NCI-H226 (cell line): ENCODE data around the gene NCF1.
"Not testable (repeated sequence)": the region's sequence is repeated elsewhere in the genome, so short reads cannot be mapped to it uniquely, and the experiment has no call there.

Experiments used
- DNase-seq: peaks from one replicate; pipeline ENCODE4 v3.0.0-alpha.2; 2015

Gene NCF1

DNA sequence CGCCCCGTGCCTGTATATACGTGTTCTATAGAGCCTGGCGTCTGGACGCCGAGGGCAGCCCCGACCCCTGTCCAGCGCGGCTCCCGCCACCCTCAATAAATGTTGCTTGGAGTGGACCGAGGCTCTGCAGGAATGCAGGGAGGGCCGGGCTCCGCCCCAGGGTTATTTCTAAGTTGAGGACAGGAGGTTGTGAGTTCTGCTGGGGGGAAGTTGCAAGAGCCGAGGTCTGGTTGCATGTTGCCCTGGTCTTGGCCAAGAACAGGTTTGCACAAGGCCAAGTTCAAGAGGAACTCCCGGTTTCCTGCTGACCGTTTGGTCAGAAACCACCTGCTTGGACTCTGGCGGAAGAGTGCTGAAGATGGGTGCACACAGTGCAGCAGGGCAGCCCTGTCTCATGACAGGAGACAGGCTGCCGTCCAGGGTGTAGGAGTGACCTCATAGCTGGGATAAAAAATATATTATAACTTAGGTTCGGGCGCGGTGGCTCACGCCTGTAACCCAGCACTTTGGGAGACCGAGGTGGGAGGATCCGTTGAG, 15.5 kb downstream of the NCF1 start:
- DNase-seq = not testable (repeated sequence)

DNA sequence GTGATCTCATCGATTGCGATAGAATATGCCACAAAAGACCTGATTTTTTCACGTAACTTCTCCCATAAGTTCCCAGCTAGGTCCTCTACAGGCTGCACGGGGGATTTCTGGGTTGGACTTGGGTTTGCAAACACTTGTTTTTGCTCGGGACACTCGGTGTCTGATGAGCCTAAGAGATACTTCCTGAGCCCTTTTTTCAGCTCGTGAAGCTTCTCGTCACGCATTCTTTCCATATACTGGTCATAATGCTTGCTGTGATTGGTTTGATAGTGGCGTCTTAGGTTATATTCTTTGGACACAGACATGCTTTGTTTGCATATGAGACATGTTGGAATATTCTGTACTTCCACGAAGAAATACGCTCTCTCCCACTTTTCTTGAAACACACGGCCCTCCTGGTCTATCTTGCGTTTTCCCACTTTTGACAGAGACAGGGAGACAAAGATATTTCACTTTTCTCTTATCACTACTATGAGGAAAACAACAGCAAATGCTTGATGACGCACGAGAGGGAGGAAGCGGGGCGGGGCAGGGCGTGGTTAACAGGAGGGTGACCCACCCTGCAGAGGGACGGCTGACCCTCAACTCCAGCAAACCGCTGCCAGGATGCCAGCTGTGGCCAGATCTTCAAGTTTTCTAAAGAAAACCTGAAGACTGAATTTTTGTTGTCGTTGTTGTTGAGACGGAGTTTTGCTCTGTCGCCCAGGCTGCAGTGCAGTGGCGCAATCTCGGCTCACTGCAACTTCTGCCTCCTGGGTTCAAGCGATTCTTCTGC, 24.2 kb downstream of the NCF1 start:
- DNase-seq = not testable (repeated sequence)

DNA sequence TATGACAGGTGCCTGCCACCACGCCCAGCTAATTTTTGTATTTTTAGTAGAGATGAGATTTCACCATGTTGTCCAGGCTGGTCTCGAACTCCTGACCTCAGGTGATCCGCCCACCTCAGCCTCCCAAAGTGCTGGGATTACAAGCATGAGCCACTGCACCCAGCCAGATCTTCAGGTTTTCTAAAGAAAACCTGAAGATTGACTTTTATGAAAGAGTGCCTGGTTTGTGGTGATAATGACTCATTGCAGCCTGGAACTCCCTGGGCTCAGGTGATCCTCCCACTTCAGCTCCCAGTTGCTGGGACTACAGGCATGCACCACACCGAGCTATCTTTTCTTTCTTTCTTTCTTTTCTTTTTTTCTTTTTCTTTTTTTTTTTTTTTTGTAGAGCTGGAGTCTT, 24.8 kb downstream of the NCF1 start:
- not testable (repeated sequence) for DNase-seq

DNA sequence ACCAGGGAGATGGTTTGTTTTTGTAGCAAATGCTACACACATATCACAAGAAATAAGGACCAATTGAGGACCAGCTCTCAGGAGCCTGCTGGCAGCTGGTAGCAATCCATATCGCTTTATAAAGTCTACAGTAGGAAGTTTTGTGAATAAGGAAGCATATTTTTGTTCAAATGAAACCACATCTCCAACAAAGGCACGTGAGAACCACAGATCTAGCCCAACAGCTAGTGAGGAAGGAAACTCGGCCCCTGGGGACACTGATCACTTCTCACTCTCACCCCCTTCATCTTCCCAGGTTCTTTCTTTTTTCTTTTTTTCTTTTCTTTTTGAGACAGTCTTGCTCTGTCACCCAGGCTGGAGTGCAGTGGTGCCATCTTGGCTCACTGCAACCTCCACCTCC, 42.1 kb downstream of the NCF1 start:
- not testable (repeated sequence) for DNase-seq

DNA sequence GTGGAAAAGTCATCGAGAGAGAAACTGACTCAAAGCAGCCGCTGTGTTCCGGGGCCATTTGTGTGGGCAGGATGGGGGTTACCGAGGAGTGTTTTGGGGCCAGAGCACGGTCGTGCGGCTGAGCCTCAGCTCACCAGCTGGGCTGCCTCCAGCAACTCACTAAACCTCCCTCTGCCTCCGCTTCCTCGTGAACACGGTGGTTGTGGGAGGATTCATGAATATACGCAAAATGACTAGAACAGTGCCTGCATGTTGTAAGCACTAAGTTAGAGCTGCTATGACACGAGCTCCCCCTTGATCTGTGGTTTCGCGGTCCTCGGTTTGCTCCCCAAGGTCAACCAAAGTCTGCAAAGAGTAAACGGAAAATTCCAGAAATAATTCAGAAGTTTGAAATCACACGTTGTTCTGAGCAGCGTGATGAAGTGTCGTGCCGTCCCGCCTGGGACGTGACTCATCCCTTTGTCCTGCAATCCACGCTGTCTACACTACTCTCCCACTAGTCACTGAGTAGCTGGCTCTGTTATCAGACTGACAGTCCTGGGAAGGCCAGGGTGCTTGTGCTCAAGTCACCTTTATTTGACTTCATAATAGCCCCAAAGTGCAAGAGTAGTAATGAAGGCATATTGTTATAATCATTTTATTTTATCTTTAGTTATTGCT, 46.5 kb downstream of the NCF1 start:
- not testable (repeated sequence) for DNase-seq

DNA sequence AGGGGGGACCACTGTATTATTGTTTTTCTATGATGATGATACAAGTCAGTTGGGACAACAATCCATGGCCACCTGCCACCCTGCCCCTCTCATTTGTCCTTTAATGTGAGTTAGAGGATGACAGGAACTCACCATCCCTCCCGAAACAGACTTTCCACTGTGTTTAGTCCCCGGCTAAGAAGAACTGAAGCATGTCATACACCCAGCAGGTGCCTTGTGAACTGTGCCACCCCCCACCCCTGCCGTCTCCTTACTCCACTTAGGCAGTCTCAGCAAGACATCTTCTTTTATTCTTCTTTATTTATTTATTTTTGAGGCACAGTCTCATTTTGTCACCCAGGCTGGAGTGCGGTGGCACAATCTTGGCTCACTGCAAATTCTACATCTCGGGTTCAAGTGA, 47.4 kb downstream of the NCF1 start:
- not testable (repeated sequence) for DNase-seq

DNA sequence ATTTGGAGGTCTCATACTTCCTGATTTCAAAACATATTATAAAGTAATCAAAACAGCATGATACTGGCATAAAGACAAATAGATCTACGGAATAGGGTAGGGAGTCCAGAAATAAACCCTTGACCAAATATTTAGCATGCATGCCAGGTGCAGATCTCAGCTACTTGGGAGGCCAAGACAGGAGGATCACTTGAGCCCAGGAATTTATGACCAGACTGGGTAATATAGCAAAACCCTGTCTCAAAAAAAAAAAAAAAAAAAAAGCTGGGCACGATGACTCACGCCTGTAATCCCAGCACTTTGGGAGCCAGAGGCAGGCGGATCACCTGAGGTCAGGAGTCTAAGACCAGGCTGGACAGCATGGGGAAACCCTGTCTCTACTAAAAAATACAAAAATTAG, 56.1 kb downstream of the NCF1 start:
- DNase-seq = not testable (repeated sequence)

DNA sequence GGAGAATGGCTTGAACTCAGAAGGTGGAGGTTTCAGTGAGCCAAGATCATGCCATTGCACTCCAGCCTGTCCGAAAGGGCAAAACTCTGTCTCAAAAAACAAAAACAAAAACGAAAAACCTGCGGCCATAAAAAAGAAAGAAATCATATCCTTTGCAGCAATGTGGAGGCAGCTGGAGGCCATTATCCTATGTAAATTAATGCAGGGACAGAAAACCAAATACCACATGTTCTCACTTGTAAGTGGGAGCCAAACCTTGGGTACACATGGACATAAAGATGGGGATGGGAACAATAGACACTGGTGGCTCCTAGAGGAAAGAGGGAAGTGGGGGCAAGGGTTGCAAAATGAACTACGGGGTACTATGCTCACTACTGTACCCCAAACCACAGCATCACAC, 56.6 kb downstream of the NCF1 start:
- not testable (repeated sequence) for DNase-seq
